Smooth muscle cell (in vitro differentiated cells): ENCODE measurements around the gene CLEC4G. TPM values are rescaled to one million over a fixed set of nuclear protein-coding genes. Genes with fewer than 3 reads are reported as not detected.

Source experiments
- DNase-seq: peaks from one replicate; lab custom pipeline; 2025; ENCODE audit not compliant: unreplicated experiment; lab: John Stamatoyannopoulos, UW
- H2AFZ ChIP-seq: fragments of 200-600 bp; sonication (generic); 2 replicates; pipeline ENCODE4 v1.6.0; 2016; ENCODE audit warnings: antibody characterized with exemption, low read depth, mild to moderate bottlenecking
- H3F3A ChIP-seq: fragments of 200-600 bp; sonication (generic); 2 replicates; pipeline ENCODE4 v1.6.0; 2017; ENCODE audit warnings: antibody characterized with exemption, low read depth
- H3K27ac ChIP-seq: fragments of 200-600 bp; sonication (generic); 2 replicates; pipeline ENCODE4 v1.5.1; 2016; ENCODE audit warnings: low read depth, mild to moderate bottlenecking
- H3K27me3 ChIP-seq: fragments of 200-600 bp; sonication (generic); 2 replicates; pipeline ENCODE4 v1.6.1; 2016; ENCODE audit warnings: low read depth, mild to moderate bottlenecking
- H3K36me3 ChIP-seq: fragments of 200-600 bp; sonication (generic); 2 replicates; pipeline ENCODE4 v1.5.1; 2016; ENCODE audit warnings: low read depth
- H3K4me1 ChIP-seq: fragments of 200-600 bp; sonication (generic); 2 replicates; pipeline ENCODE4 v1.5.1; 2016; ENCODE audit warnings: low read depth
- H3K4me2 ChIP-seq: fragments of 200-600 bp; sonication (generic); 2 replicates; pipeline ENCODE4 v1.6.0; 2016; ENCODE audit warnings: mild to moderate bottlenecking
- H3K4me3 ChIP-seq: fragments of 200-600 bp; sonication (generic); 2 replicates; pipeline ENCODE4 v1.5.1; 2016; ENCODE audit warnings: mild to moderate bottlenecking
- H3K79me2 ChIP-seq: fragments of 200-600 bp; sonication (generic); 2 replicates; pipeline ENCODE4 v1.6.0; 2016; ENCODE audit warnings: low read depth, mild to moderate bottlenecking
- H3K9ac ChIP-seq: fragments of 200-600 bp; sonication (generic); 2 replicates; pipeline ENCODE4 v1.6.0; 2016; ENCODE audit warnings: low read depth
- H3K9me3 ChIP-seq: fragments of 200-600 bp; sonication (generic); replicated peaks from 2 replicates; pipeline ENCODE4 v1.5.1; 2016; ENCODE audit warnings: low read depth
- H4K20me1 ChIP-seq: fragments of 200-600 bp; sonication (generic); 2 replicates; pipeline ENCODE4 v1.6.0; 2016; ENCODE audit warnings: low read depth
- CTCF ChIP-seq: fragments of 200-600 bp; sonication (generic); IDR thresholded peaks from 2 replicates; pipeline ENCODE4 v1.5.1; 2017; ENCODE audit warnings: borderline replicate concordance, mild to moderate bottlenecking, antibody characterized with exemption; ENCODE audit not compliant: insufficient read depth, poor library complexity, severe bottlenecking
- WGBS: methylation state at CpG from one replicate; pipeline ENCODE4 v1.1.7; 2016; ENCODE audit warnings: low lambda C conversion rate; 5-methylcytosine and 5-hydroxymethylcytosine counted together
- polyA plus RNA-seq: library from polyadenylated mRNA; unstranded; fragments of >200 nt; fragmentation: Nextera tagmentation; extraction: Ambion mirVana; gene quantifications from 2 replicates; pipeline ENCODE4 v1.2.1, GENCODE V29; 2016
- total RNA-seq: library from RNA; depleted of rRNA; stranded (reverse); fragments of >200 nt; gene quantifications from 2 replicates; pipeline ENCODE4 v1.2.3, GENCODE V29; 2014

The CLEC4G gene
- total and polyA plus RNA-seq, 2 experiments from 2014 or later, result not detected

GRCh38 chr19:7716762-7717161 is 15.1 kb downstream of the CLEC4G start:
- WGBS, result 92% methylated on average over 1 of the region's 1 CpG
- H2AFZ ChIP-seq, result no peak overlapping the region
- no peaks in the 10 kb centered on the region for H3K36me3 ChIP-seq
- no peak for TF ChIP-seq CTCF
- H3K4me3 ChIP-seq, result no peak overlapping the region
- no peaks in the 10 kb centered on the region for H3K27me3 ChIP-seq
- H4K20me1 ChIP-seq, result no peaks in the 10 kb centered on the region
- no peaks in the 10 kb centered on the region for H3K79me2 ChIP-seq
- H3K27ac ChIP-seq, result no peak overlapping the region
- H3K9ac ChIP-seq, result no peak overlapping the region
- no peaks in the 10 kb centered on the region for H3K9me3 ChIP-seq
- no peaks in the 10 kb centered on the region for H3F3A ChIP-seq
- no peak for DNase-seq
- H3K4me1 ChIP-seq, result no peaks in the 10 kb centered on the region
- no peak overlapping the region for H3K4me2 ChIP-seq

DNA sequence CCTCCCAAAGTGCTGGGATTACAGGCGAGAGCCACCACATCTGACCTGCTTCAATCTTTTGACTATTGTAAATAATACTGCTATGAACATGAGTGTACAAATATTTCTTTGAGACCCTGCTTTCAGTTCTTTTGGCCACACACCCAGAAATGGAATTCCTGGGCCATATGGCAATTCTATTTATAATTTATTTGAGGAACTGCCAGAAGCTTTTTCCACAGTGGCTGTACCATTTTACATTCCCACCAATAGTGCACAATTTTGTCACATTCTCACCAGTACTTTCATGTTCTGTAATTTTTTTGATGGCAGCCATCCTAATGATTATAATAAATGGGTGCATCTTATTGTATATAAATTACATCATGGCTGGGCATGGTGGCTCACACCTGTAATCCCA is 16.2 kb downstream of the CLEC4G start:
- no peak for TF ChIP-seq CTCF
- H4K20me1 ChIP-seq, result no peaks in the 10 kb centered on the region
- no peaks in the 10 kb centered on the region for H3K9me3 ChIP-seq
- no peaks in the 10 kb centered on the region for H3K4me1 ChIP-seq
- DNase-seq, result no peak
- no peak overlapping the region for H3K4me2 ChIP-seq
- H2AFZ ChIP-seq, result no peak overlapping the region
- H3K27me3 ChIP-seq, result no peaks in the 10 kb centered on the region
- WGBS, result 67% methylated on average over 1 of the region's 1 CpG
- no peak overlapping the region for H3K9ac ChIP-seq
- H3F3A ChIP-seq, result no peaks in the 10 kb centered on the region
- H3K79me2 ChIP-seq, result no peaks in the 10 kb centered on the region
- no peak overlapping the region for H3K4me3 ChIP-seq
- no peak overlapping the region for H3K27ac ChIP-seq
- H3K36me3 ChIP-seq, result no peaks in the 10 kb centered on the region

DNA sequence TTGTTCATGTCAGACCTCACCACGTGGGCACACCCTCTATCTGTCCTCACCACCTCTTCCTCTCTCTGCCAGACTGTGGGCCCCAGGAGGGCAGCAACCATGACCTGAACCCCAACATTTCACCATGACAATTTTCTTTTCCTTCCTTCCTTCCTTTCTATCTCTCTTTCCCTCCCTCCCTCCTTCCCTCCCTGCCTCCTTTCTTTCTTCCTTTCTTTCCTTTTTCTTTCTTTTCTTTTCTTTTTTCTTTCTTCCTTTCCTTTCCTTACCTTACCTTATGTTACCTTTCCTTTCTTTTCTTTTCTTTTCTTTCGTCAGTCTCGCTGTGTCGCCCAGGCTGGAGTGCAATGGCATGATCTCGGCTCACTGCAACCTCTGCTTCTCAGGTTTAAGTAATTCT is 21.3 kb downstream of the CLEC4G start:
- 88% methylated on average over 5 of the region's 5 CpGs for WGBS
- no peaks in the 10 kb centered on the region for H3K4me1 ChIP-seq
- H3K4me2 ChIP-seq, result no peak overlapping the region

More for the DNA sequence above, 21.3 kb downstream of the CLEC4G start:
- Histone ChIP-seq H3K79me2 (no peaks in the 10 kb centered on the region), H4K20me1 (no peaks in the 10 kb centered on the region), H2AFZ (no peak overlapping the region), H3K4me3 (no peak overlapping the region), H3K27me3 (no peaks in the 10 kb centered on the region), H3K9me3 (no peaks in the 10 kb centered on the region), H3K9ac (no peak overlapping the region), H3K36me3 (no peaks in the 10 kb centered on the region), H3K27ac (no peak overlapping the region), H3F3A (no peaks in the 10 kb centered on the region)
- no peak for TF ChIP-seq CTCF
- DNase-seq, result no peak
